ENCODE data around the gene FBXW11.
"Not testable (repeated sequence)": the region's sequence is repeated elsewhere in the genome, so short reads cannot be mapped to it uniquely, and the experiment has no call there.

The FBXW11 gene

DNA sequence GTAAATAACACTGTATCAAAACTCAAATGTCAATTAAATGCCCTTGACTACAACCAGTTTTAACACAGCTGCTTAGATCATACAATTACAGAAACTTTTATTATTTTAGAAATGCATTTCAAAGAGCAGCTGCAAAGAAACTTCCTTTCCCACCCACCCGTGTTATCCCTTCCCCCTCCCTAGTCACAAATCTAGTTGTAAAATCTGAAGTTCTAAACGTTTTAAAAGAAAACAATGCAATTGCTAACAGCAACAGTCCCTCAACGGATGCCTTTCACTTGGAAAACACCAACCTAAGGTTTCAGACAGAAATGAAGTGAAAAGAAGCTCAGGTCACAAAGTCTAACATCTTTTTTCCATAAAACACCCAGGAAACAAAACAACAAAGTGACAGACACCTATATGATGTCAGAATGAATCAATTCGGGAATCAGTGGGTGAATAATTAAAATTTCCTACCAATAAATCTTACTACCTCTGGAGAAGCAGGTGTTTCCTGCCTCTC, 100.3 kb downstream of the FBXW11 start:
- DNase-seq, result peak in 1 of 3 experiments; percentile 2

DNA sequence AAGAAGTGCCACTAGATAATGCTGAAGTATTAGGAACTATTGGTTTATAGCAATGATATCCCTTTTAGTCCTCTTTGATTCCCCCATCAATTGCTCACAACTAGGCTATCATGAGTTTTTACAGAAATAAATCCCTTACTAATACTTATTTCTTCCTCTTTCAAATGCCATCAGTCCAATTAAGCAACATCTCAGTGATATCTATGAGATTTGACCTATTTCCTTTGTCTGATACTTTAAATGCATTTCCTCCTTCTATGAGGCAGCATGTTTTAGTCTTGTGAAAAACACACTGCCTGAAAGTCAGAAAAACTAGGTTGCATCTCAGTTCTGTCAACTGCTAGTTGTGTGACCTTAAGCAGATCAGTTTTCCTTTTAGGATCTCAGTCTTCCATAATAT, 101.6 kb downstream of the FBXW11 start:
- no peak for DNase-seq

DNA sequence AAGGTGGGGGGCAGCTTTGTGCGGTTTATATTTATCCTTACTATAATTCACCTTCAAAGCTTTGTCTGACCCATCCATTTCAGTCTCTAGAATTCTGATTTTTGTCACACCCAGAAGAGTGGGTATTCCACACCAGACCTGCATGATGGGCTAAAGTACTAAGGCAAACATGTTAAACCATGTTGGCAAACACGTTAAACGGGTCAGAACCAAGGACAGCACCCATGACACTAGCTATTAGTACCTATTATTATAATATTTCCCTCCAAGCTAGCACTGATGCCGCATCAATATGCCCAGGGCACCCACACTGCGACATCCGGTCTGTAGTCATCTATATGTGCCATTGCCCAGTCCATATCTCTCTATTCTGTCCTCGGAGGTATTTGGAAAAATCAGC, 104.7 kb downstream of the FBXW11 start:
- DNase-seq, result no peak

- DNase-seq, result no peak
Observed at GRCh38 chr5:171899792-171900191, 106.6 kb downstream of the FBXW11 start.

GRCh38 chr5:171898879-171899278, 107.6 kb downstream of the FBXW11 start:
- DNase-seq, result no peak

GRCh38 chr5:171898386-171898785, 108.1 kb downstream of the FBXW11 start:
- no peak for DNase-seq

- no peak for DNase-seq
Observed at GRCh38 chr5:171897231-171897630, 109.2 kb downstream of the FBXW11 start.

DNA sequence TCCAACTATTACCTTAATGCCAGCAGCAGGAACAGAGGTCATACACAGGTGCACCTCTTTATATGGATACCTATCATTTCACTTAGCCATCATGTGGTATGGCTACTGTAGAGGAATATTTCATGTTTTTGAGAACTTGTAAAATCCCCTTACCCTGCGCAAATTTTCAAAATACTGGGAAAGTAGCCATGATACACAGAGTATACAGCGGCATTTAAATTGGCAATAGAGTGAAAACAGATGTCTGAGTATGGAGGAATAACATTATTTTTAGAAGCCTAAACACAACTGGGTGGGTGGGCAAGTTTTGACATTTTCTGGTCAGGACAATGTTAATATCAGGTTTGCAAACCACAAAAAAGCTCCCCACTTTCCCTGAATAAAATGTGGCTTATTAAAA, 111.4 kb downstream of the FBXW11 start:
- DNase-seq, result no peak

DNA sequence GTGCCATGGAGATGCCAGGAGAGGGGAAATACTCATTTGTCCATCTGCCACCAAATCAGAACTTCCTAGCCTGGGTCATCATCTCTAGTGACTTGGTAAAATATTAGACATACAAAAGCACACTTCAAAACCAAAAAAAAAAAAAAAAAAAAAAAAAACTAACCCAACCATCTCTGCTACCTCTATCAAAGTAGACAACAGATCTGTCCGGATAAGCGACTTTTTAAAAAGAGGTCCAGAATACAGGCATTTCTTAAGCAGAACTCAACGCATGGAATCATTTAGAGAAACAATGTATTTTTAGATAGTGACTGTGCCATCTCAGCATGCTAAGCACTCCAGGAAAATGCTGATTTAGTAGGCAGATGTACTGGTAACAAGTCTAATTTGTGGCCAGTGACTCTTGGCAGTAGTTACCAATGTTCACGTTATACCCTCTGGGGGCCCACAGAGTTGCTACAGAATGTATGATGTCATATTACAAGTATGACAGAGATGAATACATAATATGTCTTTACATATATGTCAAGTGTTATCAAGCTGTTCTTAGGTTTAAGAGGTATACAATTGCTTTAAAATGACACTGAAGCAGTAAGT, 113.0 kb downstream of the FBXW11 start:
- DNase-seq, result peak in 2 of 3 experiments; percentile 1 to 17

DNA sequence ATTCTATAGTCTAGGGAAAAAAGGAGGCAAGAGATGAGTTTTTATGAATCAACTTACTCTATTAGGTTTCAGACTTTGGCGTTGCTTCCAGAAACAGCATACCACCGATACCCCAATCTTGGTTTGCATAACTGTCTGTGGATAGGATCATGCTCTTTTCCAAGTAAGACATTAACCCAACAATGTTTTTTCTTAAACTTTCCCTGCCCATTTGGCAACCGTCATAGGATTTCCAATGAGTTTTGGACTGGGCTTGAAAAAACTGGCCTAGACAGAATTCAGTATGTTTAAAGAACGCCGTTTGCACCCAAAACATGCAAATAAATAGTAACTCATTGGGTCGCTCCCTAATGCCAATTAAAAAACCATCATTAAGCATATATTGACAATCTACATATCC, 114.8 kb downstream of the FBXW11 start:
- no peak for DNase-seq

GRCh38 chr5:171891150-171891549, 115.3 kb downstream of the FBXW11 start:
- DNase-seq, result no peak

DNA sequence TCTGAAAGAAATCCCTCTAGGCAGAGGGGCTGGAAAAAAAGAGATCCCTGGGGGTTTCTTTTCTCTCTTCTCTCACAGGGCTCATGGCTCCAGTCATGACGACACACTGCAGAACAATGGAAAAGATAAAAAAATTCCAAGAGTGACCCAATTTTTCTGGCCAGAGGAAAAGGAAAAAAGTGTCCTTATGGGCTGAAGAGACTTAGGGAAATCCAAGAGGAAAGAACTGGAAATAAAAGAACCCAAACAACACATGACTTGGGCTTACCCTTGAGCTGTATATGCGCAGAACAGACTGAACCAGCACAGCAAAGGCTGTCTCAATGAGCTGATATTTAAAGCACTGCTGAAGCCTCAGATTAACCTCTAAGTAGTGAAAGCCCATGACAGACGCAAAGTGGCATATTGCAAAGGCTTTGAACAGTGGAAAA, 118.4 kb downstream of the FBXW11 start:
- DNase-seq, result no peak

DNA sequence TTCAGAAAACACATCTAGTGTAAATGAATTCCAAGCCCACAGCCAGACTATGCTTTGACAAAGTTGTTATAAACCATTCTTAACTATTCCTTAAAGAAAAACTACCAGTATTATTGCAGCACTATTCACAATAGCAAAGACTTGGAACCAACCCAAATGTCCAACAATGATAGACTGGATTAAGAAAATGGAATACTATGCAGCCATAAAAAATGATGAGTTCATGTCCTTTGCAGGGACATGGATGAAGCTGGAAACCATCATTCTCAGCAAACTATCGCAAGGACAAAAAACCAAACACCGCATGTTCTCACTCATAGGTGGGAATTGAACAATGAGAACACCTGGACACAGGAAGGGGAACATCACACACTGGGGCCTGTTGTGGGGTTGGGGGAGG, 120.4 kb downstream of the FBXW11 start:
- DNase-seq, result not testable (repeated sequence)

- no peak for DNase-seq
Observed at GRCh38 chr5:171882118-171882517, 124.3 kb downstream of the FBXW11 start.

DNA sequence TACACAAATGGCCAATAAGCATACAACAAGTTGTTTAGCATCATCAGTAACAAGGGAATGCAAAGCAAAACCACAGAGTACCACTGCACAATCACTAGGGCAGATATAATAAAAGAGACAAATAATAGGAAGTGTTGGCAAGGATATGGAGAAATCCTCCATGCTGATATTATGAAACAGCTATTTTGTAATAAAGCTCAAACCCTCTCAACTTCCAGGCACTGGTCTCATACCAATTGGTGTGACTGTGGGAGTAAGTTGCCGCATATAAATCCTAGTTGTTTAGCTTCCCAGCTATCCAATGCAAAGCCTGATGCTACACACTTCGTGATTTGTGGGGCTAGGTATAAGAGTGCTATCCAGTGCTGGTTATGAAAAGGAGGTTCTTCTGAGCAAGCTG, 132.2 kb downstream of the FBXW11 start:
- no peak for DNase-seq

DNA sequence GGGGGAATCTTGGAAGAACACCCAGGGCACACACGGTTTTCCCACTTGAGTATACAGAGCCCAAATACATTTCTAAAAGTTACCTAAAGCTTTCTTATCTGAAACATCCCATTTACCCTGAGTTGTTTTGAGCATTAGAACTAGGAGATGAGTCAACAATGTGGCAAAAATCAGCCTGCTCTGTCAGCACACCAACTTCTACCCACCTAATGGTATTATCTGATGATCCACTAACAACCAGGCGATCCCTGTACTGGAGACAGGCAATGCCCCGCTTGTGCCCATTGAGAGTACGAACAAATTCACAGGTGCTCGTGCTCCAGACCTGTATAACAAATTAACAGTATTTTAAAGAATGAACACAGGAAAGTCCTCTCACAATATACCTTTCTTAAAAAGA, 133.8 kb downstream of the FBXW11 start:
- no peak for DNase-seq

- DNase-seq, result no peak
Observed at GRCh38 chr5:171871711-171872110, 134.7 kb downstream of the FBXW11 start.

DNA sequence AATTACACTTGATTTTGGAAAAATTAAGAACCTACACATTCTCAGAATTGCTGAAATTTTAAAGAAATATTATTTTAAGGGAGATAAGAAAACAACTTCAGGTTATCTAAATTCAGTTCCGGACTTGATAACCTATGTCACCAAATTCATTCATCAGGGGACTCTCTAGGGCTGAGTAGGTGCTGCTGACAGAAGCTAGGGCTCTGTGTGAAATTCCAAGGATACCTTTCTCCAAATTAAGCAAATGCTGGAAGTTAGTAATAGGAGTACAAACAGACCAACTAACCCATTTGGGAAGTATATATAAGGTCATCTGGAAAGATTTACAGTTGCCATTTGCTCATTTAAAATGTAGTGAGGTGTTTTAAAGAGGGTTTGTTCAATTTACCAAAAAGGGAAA, 136.5 kb downstream of the FBXW11 start:
- no peak for DNase-seq

DNA sequence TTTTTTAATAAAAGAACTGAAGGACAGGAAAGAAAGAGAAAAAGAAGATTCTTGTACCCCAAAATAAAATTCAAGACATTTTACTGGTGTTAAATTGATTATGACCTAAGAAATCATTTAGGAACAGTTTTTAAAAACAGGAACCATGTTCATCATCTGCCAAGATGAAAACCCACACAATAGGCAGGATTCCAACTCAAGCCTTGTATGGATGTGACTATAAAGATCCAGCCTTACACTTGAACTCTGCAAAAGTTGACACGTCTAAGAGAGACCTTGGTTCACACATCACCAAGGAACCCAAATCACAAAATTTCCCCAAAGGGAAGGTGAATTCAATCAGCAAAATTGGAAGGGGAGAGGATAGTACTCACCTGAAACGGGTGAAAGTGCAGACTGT, 138.2 kb downstream of the FBXW11 start:
- no peak for DNase-seq

- no peak for DNase-seq
Observed at GRCh38 chr5:171867786-171868185, 138.7 kb downstream of the FBXW11 start.

GRCh38 chr5:171865471-171865870, 141.0 kb downstream of the FBXW11 start:
- no peak for DNase-seq

GRCh38 chr5:171863935-171864334, 142.5 kb downstream of the FBXW11 start:
- DNase-seq, result no peak

GRCh38 chr5:171862624-171863023, 143.8 kb downstream of the FBXW11 start:
- DNase-seq, result no peak

- no peak for DNase-seq
Observed at GRCh38 chr5:171861381-171861780, 145.1 kb downstream of the FBXW11 start.

DNA sequence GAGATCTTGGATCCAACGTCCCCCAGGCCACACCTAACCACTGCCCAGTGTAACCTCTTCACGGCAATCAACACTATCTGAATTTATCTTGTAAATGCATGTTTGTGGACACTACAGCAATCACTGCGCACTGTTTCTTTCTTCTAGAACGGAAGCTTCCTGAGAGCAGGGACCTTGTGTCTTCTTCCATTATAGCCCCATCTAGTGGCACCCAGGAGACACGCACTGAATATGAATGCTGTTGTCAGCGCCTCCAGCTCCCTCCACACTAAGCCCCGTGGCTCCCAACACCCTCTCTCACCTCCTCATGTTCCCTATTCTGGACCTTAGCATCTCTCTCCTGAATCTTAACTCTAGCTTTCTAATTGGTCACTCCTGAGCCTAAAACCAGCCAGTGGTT, 148.1 kb downstream of the FBXW11 start:
- no peak for DNase-seq

Data from NCI-H1417 (cell line).